HCT116 (cell line): ENCODE measurements around the gene PTMS. TPM values are rescaled to one million over a fixed set of nuclear protein-coding genes. Genes with fewer than 3 reads are reported as not detected.

Source experiments
- ATAC-seq: fragments of 200-7000 bp; cut with Tn5 transposase; 2 replicates; pipeline ENCODE4 v1.9.1; 2020; ENCODE audit warnings: mild to moderate bottlenecking, moderate library complexity
- BruUV-seq: library from RNA; stranded (reverse); fragments of 400-500 nt; replicated peaks from 2 replicates; lab custom pipeline; 2021; lab: Mats Ljungman, UMichigan
- CTCF ChIA-PET: fragments of 300-600 bp; sonication (Branson Sonifier 250); formaldehyde crosslinking; loops from one replicate; lab custom pipeline; 2021; ENCODE audit warnings: antibody characterized with exemption; lab: Charles Lee
- POLR2A ChIA-PET: fragments of 300-600, 350-600 bp; sonication (Branson Sonifier 250); formaldehyde crosslinking; loops from one replicate; lab custom pipeline; 2021; ENCODE audit warnings: antibody characterized with exemption; lab: Charles Lee
- RAD21 ChIA-PET, 2 experiments: fragments of 300-600 bp; sonication (Branson Sonifier 250); formaldehyde crosslinking; loops; one replicate each; lab custom pipeline; 2023; ENCODE audit warnings: low total read pairs in 2 of 2; ENCODE audit not compliant: uncharacterized antibody in 2 of 2, unreplicated experiment in 2 of 2, low non-redundant PET in 1 of 2; lab: Charles Lee
- DNase-seq: peaks from one replicate; pipeline ENCODE4 v3.0.0-alpha.2; 2010; ENCODE audit warnings: low read depth, low spot score
- H2AFZ ChIP-seq: fragments of 200-600 bp; shearing (Covaris generic), sonication (generic); 2 replicates; pipeline ENCODE4 v1.6.1; 2017; ENCODE audit warnings: low read depth, mixed run types, mixed read lengths, antibody characterized with exemption, low read length; ENCODE audit not compliant: poor library complexity, severe bottlenecking
- H3K27ac ChIP-seq: 2 replicates; pipeline ENCODE4 v1.5.1; 2012; ENCODE audit warnings: low read depth, low read length
- H3K27me3 ChIP-seq: fragments of 200-600 bp; sonication (generic); 2 replicates; pipeline ENCODE4 v1.6.1; 2016; ENCODE audit warnings: mixed run types, low read length, mixed read lengths; ENCODE audit not compliant: insufficient read depth
- H3K36me3 ChIP-seq, 2 experiments: fragments of 200-500 bp in 1 of 2; fragments of 200-600 bp in 1 of 2; sonication (Bioruptor generic) in 1 of 2; sonication (generic) in 1 of 2; 2 replicates each; pipeline versions ENCODE4 v1.5.1 to v1.6.1; 2014 to 2016; ENCODE audit warnings: low read length in 2 of 2, inconsistent platforms in 1 of 2, mixed read lengths in 1 of 2, mixed run types in 1 of 2; ENCODE audit not compliant: insufficient read depth in 2 of 2, control insufficient read depth in 1 of 2
- H3K4me1 ChIP-seq, 2 experiments: fragments of 200-600 bp in 1 of 2; sonication (generic) in 1 of 2; 2 replicates each; pipeline versions ENCODE4 v1.5.1 to v1.6.1; 2012 to 2017; ENCODE audit warnings: low read length in 2 of 2, inconsistent platforms in 1 of 2, mild to moderate bottlenecking in 1 of 2, mixed read lengths in 1 of 2, mixed run types in 1 of 2, moderate library complexity in 1 of 2; ENCODE audit not compliant: insufficient read depth in 2 of 2, control insufficient read depth in 1 of 2
- H3K4me2 ChIP-seq: fragments of 200-600 bp; sonication (generic); 2 replicates; pipeline ENCODE4 v1.6.1; 2017; ENCODE audit warnings: mixed run types, low read length, mixed read lengths
- H3K4me3 ChIP-seq, 2 experiments: fragments of 200-600 bp in 1 of 2; sonication (generic) in 1 of 2; replicated peaks in 1 of 2; 2 replicates each; pipeline ENCODE4 v1.5.1; 2011 to 2016; ENCODE audit warnings: low read length in 2 of 2, control low read depth in 1 of 2, low read depth in 1 of 2, mild to moderate bottlenecking in 1 of 2, mixed read lengths in 1 of 2, mixed run types in 1 of 2
- H3K79me2 ChIP-seq: fragments of 200-600 bp; sonication (generic); 2 replicates; pipeline ENCODE4 v1.6.1; 2017; ENCODE audit warnings: mild to moderate bottlenecking, mixed run types, low read length, moderate library complexity, mixed read lengths; ENCODE audit not compliant: insufficient read depth
- H3K9ac ChIP-seq: fragments of 200-600 bp; sonication (generic); 2 replicates; pipeline ENCODE4 v1.6.1; 2016; ENCODE audit warnings: low read length, mixed read lengths
- H3K9me2 ChIP-seq: fragments of 200-600 bp; sonication (generic), shearing (Covaris generic); 2 replicates; pipeline ENCODE4 v1.6.1; 2017; ENCODE audit warnings: mixed run types, mild to moderate bottlenecking, moderate library complexity; ENCODE audit not compliant: insufficient read depth
- H3K9me3 ChIP-seq, 2 experiments: fragments of 200-500 bp in 1 of 2; fragments of 200-600 bp in 1 of 2; sonication (Bioruptor generic) in 1 of 2; sonication (generic) in 1 of 2; 2 replicates each; pipeline ENCODE4 v1.6.1; 2014 to 2017; ENCODE audit warnings: low read length in 2 of 2, mixed read lengths in 2 of 2, inconsistent platforms in 1 of 2, low read depth in 1 of 2, mild to moderate bottlenecking in 1 of 2, mixed run types in 1 of 2, moderate library complexity in 1 of 2; ENCODE audit not compliant: control insufficient read depth in 1 of 2, insufficient read depth in 1 of 2
- H4K20me1 ChIP-seq: fragments of 200-600 bp; sonication (generic), shearing (Covaris generic); 2 replicates; pipeline ENCODE4 v1.6.1; 2017; ENCODE audit warnings: mixed run types, mild to moderate bottlenecking, moderate library complexity; ENCODE audit not compliant: insufficient read depth
- CTCF ChIP-seq, 3 experiments: fragments of 200-600 bp in 1 of 3; sonication (generic) in 1 of 3; IDR thresholded peaks in 2 of 3; conservative IDR thresholded peaks in 1 of 3; 2 replicates each; pipeline ENCODE4 v1.5.1; 2012 to 2017; ENCODE audit warnings: low read depth in 2 of 3, low read length in 2 of 3, antibody characterized with exemption in 1 of 3, borderline replicate concordance in 1 of 3, control low read depth in 1 of 3, mild to moderate bottlenecking in 1 of 3, mixed read lengths in 1 of 3, mixed run types in 1 of 3, moderate library complexity in 1 of 3; ENCODE audit not compliant: insufficient read depth in 1 of 3
- EGR1 ChIP-seq: IDR thresholded peaks from 2 replicates; pipeline ENCODE4 v1.6.1; 2012; ENCODE audit warnings: low read depth
- ELF1 ChIP-seq: IDR thresholded peaks from 2 replicates; pipeline ENCODE4 v1.6.1; 2012; ENCODE audit warnings: low read depth, borderline replicate concordance
- EZH2 ChIP-seq: fragments of 200-600 bp; sonication (generic); IDR thresholded peaks from 2 replicates; pipeline ENCODE4 v1.6.1; 2017; ENCODE audit warnings: antibody characterized with exemption, mixed run types
- EZH2phosphoT487 ChIP-seq: fragments of 200-600 bp; IDR thresholded peaks from 2 replicates; pipeline ENCODE4 v1.6.1; 2018; ENCODE audit warnings: antibody characterized with exemption, borderline replicate concordance
- FOSL1 ChIP-seq: IDR thresholded peaks from 2 replicates; pipeline ENCODE4 v1.6.1; 2012; ENCODE audit warnings: low read depth
- JUND ChIP-seq: IDR thresholded peaks from 2 replicates; pipeline ENCODE4 v1.6.1; 2012
- MAX ChIP-seq: IDR thresholded peaks from 2 replicates; pipeline ENCODE4 v1.6.1; 2012
- POLR2AphosphoS5 ChIP-seq: IDR thresholded peaks from 2 replicates; pipeline ENCODE4 v1.6.1; 2011; ENCODE audit warnings: mild to moderate bottlenecking, low read depth, low read length, moderate library complexity
- RAD21 ChIP-seq: IDR thresholded peaks from 2 replicates; pipeline ENCODE4 v1.6.1; 2012; ENCODE audit warnings: low read depth, mild to moderate bottlenecking
- REST ChIP-seq: IDR thresholded peaks from 2 replicates; pipeline ENCODE4 v1.6.1; 2012; ENCODE audit warnings: low read depth
- SIN3A ChIP-seq: IDR thresholded peaks from 2 replicates; pipeline ENCODE4 v1.6.1; 2012; ENCODE audit warnings: low read depth
- SP1 ChIP-seq: IDR thresholded peaks from 2 replicates; pipeline ENCODE4 v1.6.1; 2012; ENCODE audit warnings: low read depth
- SRF ChIP-seq: IDR thresholded peaks from 2 replicates; pipeline ENCODE4 v1.6.1; 2012; ENCODE audit warnings: low read depth
- TCF7L2 ChIP-seq: IDR thresholded peaks from 2 replicates; pipeline ENCODE4 v1.7.0; 2011; ENCODE audit warnings: borderline replicate concordance, inconsistent platforms; ENCODE audit not compliant: insufficient read depth, insufficient read length; ENCODE audit errors: extremely low read depth
- ZBTB33 ChIP-seq: IDR thresholded peaks from 2 replicates; pipeline ENCODE4 v1.6.1; 2011; ENCODE audit warnings: mild to moderate bottlenecking, low read length, moderate library complexity; ENCODE audit not compliant: insufficient replicate concordance; ENCODE audit errors: extremely low read depth
- ZNF274 ChIP-seq: fragments of 200-500 bp; sonication (Bioruptor generic); IDR thresholded peaks from 2 replicates; pipeline ENCODE4 v1.6.1; 2014; ENCODE audit warnings: mild to moderate bottlenecking, low read depth, low read length, inconsistent platforms
- intact Hi-C: fragments of 100-400 bp; cut with micrococcal nuclease; formaldehyde crosslinking; loops from 2 replicates; pipeline ENCODE4 v1.10.0; 2022
- total RNA-seq: library from RNA; stranded (reverse); gene quantifications from one replicate; pipeline ENCODE4 v1.2.1, GENCODE V29; 2021; ENCODE audit not compliant: unreplicated experiment

PTMS gene
- total RNA-seq, 1 experiment from 2014 or later, result 494 TPM

- Histone ChIP-seq H3K9me3 (no peaks in the 10 kb centered on the region), H3K79me2 (peaks cover 31% of the 10 kb centered on the region), H3K9me2 (no peaks in the 10 kb centered on the region), H4K20me1 (no peaks in the 10 kb centered on the region), H3K27ac (peak within 1 kb of the TSS; percentile 92), H3K27me3 (no peaks in the 10 kb centered on the region), H2AFZ (no peak within 1 kb of the TSS), H3K4me1 (peaks cover 14 to 32% of the 10 kb centered on the region in 2 experiments; a peak in 3 of 4 replicates), H3K36me3 (peaks cover 26 to 36% of the 10 kb centered on the region in 2 experiments; a peak in 3 of 4 replicates), H3K4me2 (peak within 1 kb of the TSS; percentile 76), H3K4me3 (peak within 1 kb of the TSS; percentile 94 to 99), H3K9ac (peak within 1 kb of the TSS; percentile 99)
- ChIA-PET CTCF (interaction anchor here (0.7 to 4.6 kb wide), 26 partner anchors 8 to 184 kb away, joined by 3 to 53 read pairs (median 7); partner anchors contain the start of genes CDCA3, COPS7A, GPR162 and LAG3), RAD21 (interaction anchor here (0.8 to 2.9 kb wide), 4 partner anchors 12 to 29 kb away, joined by 3 to 15 read pairs (median 4); partner anchors contain the start of genes COPS7A (in 1 of the 2) and PTMS (in 1 of the 2)), POLR2A (interaction anchor here (0.5 to 3.3 kb wide), 21 partner anchors 8 to 219 kb away, joined by 3 to 41 read pairs (median 3); partner anchors contain the start of genes CDCA3, COPS7A, GAPDH and PTMS)
- peak; percentile 97 for DNase-seq
- peak; percentile 92 for ATAC-seq
- intact Hi-C loops, result loop anchor here (1.0 to 5.0 kb wide), 4 partner anchors 14 to 209 kb away; partner anchors contain the start of gene PTMS
- TSS peak; percentile 88 for BruUV-seq
- no peak for TF ChIP-seq EZH2
- no peak for TF ChIP-seq ELF1
- TF ChIP-seq JUND, result no peak
- peak; percentile 83 for TF ChIP-seq EGR1
- no peak for TF ChIP-seq SRF
- TF ChIP-seq ZBTB33, result no peak
- TF ChIP-seq ZNF274, result no peak
- TF ChIP-seq RAD21, result no peak; the same call in 1 of the 2 replicates
- no peak for TF ChIP-seq MAX
- TF ChIP-seq FOSL1, result no peak
- TF ChIP-seq SIN3A, result peak; percentile 24; the same call in 1 of the 2 replicates
- TF ChIP-seq EZH2phosphoT487, result no peak
- no peak; a peak in 4 of 6 replicates for TF ChIP-seq CTCF (IDR thresholded peaks at IDR 0.05 in 2 of 3, conservative IDR thresholded peaks at IDR 0.05 in 1 of 3; ENCODE audit: borderline replicate concordance in 1 of 3, insufficient read depth in 1 of 3, low read depth in 2 of 3, low read length in 2 of 3)
- no peak for TF ChIP-seq TCF7L2
- TF ChIP-seq REST, result no peak
- TF ChIP-seq POLR2AphosphoS5, result peak; percentile 74
- peak; percentile 44; the same call in 1 of the 2 replicates for TF ChIP-seq SP1
Measured at GRCh38 chr12:6752921-6753771, 13.0 kb upstream of the PTMS start, which contains the start of gene MLF2. Gene MLF2 (minus strand): TSS chr12:6753141. CDS start chr12:6752334, 807 bp downstream.
